SJSA1 (cell line): ENCODE data around the gene ERP27. TPM values are rescaled to one million over a fixed set of nuclear protein-coding genes. Genes with fewer than 3 reads are reported as not detected.

Experiments used
- DNase-seq, 2 experiments: peaks; one replicate each; pipeline ENCODE4 v3.0.0-alpha.2; 2015 to 2020; ENCODE audit warnings: low spot score in 2 of 2, low read depth in 1 of 2
- H3K27ac ChIP-seq: fragments of 250-450 bp; sonication (Bioruptor Pico); 2 replicates; pipeline ENCODE4 v1.5.1; 2020; ENCODE audit warnings: mild to moderate bottlenecking, moderate library complexity
- H3K27me3 ChIP-seq: fragments of 250-450 bp; sonication (Bioruptor Pico); replicated peaks from 2 replicates; pipeline ENCODE4 v1.5.1; 2020; ENCODE audit warnings: mild to moderate bottlenecking, moderate library complexity
- H3K36me3 ChIP-seq: fragments of 250-450 bp; sonication (Bioruptor Pico); 2 replicates; pipeline ENCODE4 v1.5.1; 2020; ENCODE audit warnings: mild to moderate bottlenecking
- H3K4me1 ChIP-seq: fragments of 250-450 bp; sonication (Bioruptor Pico); replicated peaks from 2 replicates; pipeline ENCODE4 v1.6.1; 2021; ENCODE audit warnings: mild to moderate bottlenecking
- H3K4me3 ChIP-seq: fragments of 250-450 bp; sonication (Bioruptor Pico); 2 replicates; pipeline ENCODE4 v1.5.1; 2020; ENCODE audit warnings: mild to moderate bottlenecking
- H3K9me3 ChIP-seq: fragments of 250-450 bp; sonication (Bioruptor Pico); replicated peaks from 2 replicates; pipeline ENCODE4 v1.5.1; 2020; ENCODE audit warnings: mild to moderate bottlenecking
- total RNA-seq: library from RNA; depleted of rRNA; stranded (reverse); fragments of >200 nt; shearing (Covaris generic); gene quantifications from 2 replicates; pipeline ENCODE4 v1.2.3, GENCODE V29; 2014; rRNA removed

The ERP27 gene
- total RNA-seq, 1 experiment from 2014 or later, result not detected

DNA sequence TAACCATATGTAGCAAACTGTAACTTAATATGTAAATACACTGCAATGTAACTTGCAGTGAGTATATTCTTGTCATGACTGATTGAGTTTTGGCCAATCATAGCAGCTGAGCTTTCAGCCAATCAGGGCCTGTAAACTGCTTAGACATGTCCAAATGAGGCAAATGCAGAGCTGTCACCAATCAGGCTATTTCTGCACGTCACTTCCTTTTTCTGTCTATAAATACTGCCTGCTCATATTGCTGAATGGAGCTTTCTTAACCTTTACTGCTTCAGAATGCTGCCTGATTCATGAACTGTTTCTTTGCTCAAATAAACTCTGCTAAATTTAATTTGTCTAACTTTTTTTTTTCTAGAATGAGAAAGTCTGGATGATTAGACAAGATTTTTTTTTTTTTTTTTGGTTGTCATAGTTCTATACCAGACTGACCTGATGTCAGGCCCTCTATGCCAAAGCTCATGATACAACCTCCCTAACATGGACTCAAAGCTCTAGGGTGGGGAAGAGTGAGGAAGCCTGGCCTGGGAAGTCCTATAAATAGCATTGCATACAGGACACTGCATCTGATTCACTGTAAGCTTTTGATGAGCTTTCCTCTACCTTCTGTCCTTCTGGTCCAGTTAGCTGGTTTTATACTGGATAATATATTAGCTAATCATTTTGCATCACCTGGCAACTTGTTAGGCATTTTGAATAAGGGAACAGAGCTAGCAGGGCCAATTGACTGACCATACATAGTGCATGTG is 64.7 kb downstream of the ERP27 start:
- Histone ChIP-seq H3K27me3 (no peaks in the 10 kb centered on the region), H3K9me3 (no peaks in the 10 kb centered on the region), H3K27ac (no peak overlapping the region), H3K4me1 (no peaks in the 10 kb centered on the region), H3K4me3 (no peak overlapping the region), H3K36me3 (no peaks in the 10 kb centered on the region)
- no peak for DNase-seq

DNA sequence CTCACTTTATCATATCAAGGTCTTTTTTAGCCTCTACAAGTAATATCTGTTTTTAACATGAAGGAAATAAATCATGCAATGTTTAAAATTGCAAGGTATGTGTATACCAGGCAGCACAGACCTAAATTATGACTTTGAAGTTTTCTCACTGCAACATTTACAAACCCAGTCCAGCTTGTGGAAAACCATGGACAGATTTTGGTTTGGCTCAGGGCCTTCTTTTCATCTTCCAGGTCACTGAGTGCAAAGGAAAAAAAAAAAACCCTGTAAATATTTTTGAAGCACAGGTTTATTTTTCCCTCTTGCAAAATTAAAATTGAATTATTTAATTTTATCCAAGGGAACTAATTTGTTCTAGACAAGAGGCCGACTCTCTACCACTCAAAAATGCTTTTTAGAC is 66.5 kb downstream of the ERP27 start:
- no peaks in the 10 kb centered on the region for H3K27me3 ChIP-seq
- H3K36me3 ChIP-seq, result no peaks in the 10 kb centered on the region
- no peak overlapping the region for H3K27ac ChIP-seq
- no peak overlapping the region for H3K4me3 ChIP-seq
- H3K4me1 ChIP-seq, result no peaks in the 10 kb centered on the region
- H3K9me3 ChIP-seq, result no peaks in the 10 kb centered on the region
- DNase-seq, result no peak

DNA sequence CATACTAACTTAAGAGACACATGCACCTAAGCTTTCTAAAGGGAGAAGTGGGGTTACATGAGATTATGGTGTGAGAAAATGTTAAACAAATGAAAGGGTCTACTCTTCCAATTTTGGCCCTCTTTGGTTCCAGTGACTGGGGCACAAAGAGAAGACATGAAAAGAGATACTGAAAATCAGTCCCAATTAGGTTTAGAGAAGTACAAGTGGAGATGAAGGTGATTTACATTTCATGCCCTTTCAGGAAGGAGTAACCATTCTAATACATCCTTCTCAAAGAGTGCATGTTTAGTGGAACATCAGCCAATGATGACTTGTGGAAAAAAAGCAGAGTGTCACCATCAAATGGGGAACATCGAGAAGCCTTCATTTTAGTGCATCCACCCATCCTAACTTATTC is 67.1 kb downstream of the ERP27 start:
- H3K36me3 ChIP-seq, result no peaks in the 10 kb centered on the region
- no peaks in the 10 kb centered on the region for H3K4me1 ChIP-seq
- H3K27me3 ChIP-seq, result no peaks in the 10 kb centered on the region
- H3K27ac ChIP-seq, result no peak overlapping the region
- H3K9me3 ChIP-seq, result no peaks in the 10 kb centered on the region
- DNase-seq, result no peak
- no peak overlapping the region for H3K4me3 ChIP-seq

DNA sequence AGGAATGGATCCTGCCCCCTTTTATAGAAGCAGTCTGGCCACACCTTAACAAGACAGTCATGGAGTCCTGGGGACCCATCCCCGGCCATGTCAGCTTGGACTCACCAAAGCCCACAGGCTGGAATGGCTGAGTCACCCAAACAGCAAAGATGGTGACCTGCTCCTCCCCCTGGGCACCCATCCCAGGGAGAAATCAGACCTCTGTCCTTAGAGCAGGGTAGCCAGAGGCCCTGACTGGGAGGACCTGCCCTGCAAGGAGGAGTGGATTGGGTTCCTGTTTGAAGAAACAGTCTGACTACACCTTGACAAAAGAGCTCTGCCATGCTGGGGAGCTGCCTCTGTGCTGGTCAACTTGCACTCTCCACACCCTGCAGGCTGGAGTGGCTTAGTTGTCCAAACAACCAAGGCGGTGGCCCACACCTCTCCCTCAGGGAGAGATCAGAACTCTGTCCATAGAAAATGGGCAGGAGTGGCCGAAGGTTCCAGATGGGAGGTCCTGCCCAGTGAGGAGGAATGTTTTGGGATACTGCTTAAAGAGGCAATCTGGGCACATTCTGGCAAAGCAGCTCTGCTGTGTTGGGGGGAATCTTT is 69.3 kb downstream of the ERP27 start:
- Histone ChIP-seq H3K4me3 (no peak overlapping the region), H3K27ac (no peak overlapping the region), H3K9me3 (no peaks in the 10 kb centered on the region), H3K27me3 (no peaks in the 10 kb centered on the region), H3K4me1 (no peaks in the 10 kb centered on the region), H3K36me3 (no peaks in the 10 kb centered on the region)
- DNase-seq, result no peak

Other genes with a start within 250 kb of the ERP27 start
- not detected in 2 replicates for gene GUCY2C, start 241.9 kb downstream of the ERP27 start, total RNA-seq
- gene WBP11, start 135.1 kb downstream of the ERP27 start, total RNA-seq, result 10.2 and 18.5 TPM in 2 replicates
- gene C12orf60, start 134.9 kb downstream of the ERP27 start, total RNA-seq, result 0.53 and 1.4 TPM in 2 replicates
- gene SMCO3, start 124.4 kb downstream of the ERP27 start, total RNA-seq, result 0.16 TPM in 1 of 2 replicates, not detected in the other
- gene ART4, start 95.0 kb downstream of the ERP27 start, total RNA-seq, result 0.03 and 0.08 TPM in 2 replicates
- not detected in 2 replicates for gene MGP, start 52.7 kb downstream of the ERP27 start, total RNA-seq
- gene ARHGDIB, start 23.1 kb upstream of the ERP27 start, total RNA-seq, result 50.8 TPM in 2 replicates
- gene PDE6H, start 34.5 kb upstream of the ERP27 start, total RNA-seq, result not detected in 2 replicates